GM18502 (cell line): ENCODE measurements around the gene LRRN2.
A peak's percentile ranks its signal among the peaks of the same experiment; 100 is the strongest.
"Not testable (repeated sequence)": the region's sequence is repeated elsewhere in the genome, so short reads cannot be mapped to it uniquely, and the experiment has no call there.

Source experiments
- ATAC-seq: cut with Tn5 transposase; IDR thresholded peaks from one replicate; pipeline ENCODE4 v1.9.1; 2021; ENCODE audit warnings: mild to moderate bottlenecking; ENCODE audit not compliant: unreplicated experiment, poor library complexity

LRRN2 gene

GRCh38 chr1:204578867-204579664 is 106.5 kb downstream of the LRRN2 start:
- peak; percentile 81 for ATAC-seq

- ATAC-seq, result peak; percentile 11
Measured at GRCh38 chr1:204577794-204578478, 107.6 kb downstream of the LRRN2 start.

GRCh38 chr1:204576422-204576821 is 109.1 kb downstream of the LRRN2 start:
- ATAC-seq, result no peak

DNA sequence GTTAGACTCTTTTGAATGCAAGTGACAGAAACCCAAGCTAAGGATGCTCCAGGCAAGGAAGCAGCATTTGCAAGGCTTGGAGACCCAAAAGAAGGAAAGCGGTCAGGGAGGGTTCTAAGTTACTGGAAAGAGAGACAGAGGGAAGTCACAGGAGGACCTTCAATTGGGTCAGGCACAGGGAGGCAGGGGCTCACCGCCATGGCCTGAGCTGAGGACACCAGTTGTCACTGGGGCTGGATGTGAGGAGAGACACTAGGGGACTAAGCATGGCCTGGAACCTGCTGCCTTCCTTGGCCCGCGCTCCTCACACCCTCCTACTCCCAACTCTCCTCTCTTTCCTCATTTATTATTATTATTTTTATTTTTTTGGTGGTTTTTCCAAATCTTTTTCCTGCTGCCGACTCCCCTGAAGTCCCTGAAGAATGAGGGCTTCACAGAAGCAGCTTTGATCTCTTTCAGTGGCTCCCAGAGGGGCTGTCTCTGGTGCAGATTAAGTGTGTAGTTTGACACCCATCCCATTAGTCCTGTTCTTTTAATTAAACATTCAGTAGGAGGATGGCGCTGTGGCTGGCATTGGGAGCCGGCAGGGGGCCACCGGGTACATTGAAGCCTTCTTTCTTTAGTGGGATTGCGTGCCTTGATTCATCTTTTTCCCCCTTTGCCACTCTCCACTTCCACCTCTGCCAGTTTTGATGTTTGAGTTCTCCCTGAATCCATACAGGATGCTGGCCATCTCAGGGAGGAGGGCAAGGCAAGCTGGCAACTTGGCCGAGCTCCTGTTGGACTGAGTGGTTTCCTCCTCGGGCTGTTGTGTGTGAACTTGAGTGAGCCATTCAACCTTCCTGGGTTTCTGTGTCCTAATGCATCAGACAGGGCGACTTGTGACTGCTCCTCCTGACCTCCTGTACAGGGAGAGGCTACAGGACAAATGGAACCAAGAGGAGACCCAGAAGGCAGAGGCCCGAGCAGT is 110.0 kb downstream of the LRRN2 start:
- ATAC-seq, result no peak

- ATAC-seq, result no peak
Measured at GRCh38 chr1:204574865-204575163, 110.7 kb downstream of the LRRN2 start.

- ATAC-seq, result no peak
Measured at GRCh38 chr1:204574016-204574864, 111.3 kb downstream of the LRRN2 start.

- ATAC-seq, result no peak
Measured at GRCh38 chr1:204572923-204573922, 112.3 kb downstream of the LRRN2 start.

GRCh38 chr1:204571631-204572030 is 113.9 kb downstream of the LRRN2 start:
- no peak for ATAC-seq

GRCh38 chr1:204571128-204571527 is 114.4 kb downstream of the LRRN2 start:
- no peak for ATAC-seq

GRCh38 chr1:204570021-204570420 is 115.5 kb downstream of the LRRN2 start:
- ATAC-seq, result not testable (repeated sequence)

DNA sequence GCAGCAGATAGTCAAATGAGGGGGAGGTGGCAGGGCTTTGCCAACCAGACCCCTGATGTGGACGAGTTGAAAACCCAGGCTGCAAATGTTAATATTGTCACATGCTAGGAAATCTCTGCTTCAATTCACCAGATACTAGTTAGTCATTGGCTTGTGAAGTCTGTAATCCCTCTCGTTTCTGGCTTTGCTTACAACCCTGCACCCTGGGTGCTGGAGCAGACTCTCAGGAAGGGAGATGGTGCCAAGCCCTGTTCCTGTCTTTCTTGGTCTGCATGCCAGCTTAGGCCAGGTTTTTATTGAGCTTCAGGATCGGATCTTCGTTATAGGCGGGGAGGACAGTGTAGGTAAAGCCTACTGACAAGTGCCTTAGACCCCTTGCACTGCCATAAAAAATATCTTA is 116.1 kb downstream of the LRRN2 start:
- no peak for ATAC-seq

DNA sequence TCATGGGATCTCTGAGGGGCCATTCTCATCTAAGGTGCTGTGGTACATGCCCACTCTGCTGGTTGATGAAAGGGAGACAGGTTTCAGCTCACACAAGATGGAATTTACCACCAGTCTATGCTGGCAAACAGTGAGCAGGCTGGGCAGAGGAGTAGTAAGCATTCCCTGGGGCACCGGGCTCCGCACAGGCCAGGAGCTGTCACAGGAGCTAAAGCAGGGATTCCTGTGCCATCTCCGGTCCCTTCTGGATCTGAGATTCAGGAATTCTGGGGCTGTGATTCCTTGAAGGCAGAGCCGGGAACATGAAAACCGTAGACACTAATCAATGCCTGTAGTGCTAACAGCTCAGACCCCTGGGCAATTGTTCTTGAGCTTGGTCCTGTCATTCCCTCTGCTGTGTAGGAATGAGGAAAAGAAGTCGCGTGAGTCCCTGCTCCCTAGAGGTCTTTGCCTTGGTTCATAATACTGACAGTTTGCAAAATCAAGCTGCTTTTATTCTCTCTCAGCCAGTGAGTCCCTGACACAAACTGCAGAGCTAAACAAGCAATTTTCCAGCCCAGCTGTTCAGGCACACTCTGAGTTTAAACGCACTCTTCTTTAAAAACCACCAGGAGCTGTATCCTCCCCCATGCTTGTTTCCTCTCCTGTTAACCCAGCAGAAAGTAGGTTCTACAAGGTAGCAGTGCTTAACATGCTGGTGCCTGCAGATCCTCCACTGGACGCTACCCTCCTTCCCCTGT is 116.8 kb downstream of the LRRN2 start:
- ATAC-seq, result no peak
